ENCODE results near the gene SHISA9.

SHISA9 gene

GRCh38 chr16:13060932-13061331 is 159.5 kb downstream of the SHISA9 start:
- no peaks in the 10 kb centered on the region for H4K20me1 ChIP-seq (ENCODE audit: insufficient read depth, low read length, poor library complexity, severe bottlenecking)
- H3K36me3 ChIP-seq (ENCODE audit: insufficient read depth, low read length), result no peaks in the 10 kb centered on the region
- no peak overlapping the region for H3K9ac ChIP-seq (ENCODE audit: low read depth, low read length, poor library complexity, severe bottlenecking)
- no peak overlapping the region for H3K4me3 ChIP-seq (ENCODE audit: low read length, poor library complexity, severe bottlenecking)
- no peaks in the 10 kb centered on the region for H3K27me3 ChIP-seq (ENCODE audit: insufficient read depth, low read length, poor library complexity, severe bottlenecking)
- H3K4me2 ChIP-seq (ENCODE audit: low read depth, low read length, poor library complexity, severe bottlenecking), result no peak overlapping the region
- H3K4me1 ChIP-seq (ENCODE audit: insufficient read depth, low read length, poor library complexity, severe bottlenecking), result no peaks in the 10 kb centered on the region
- no peaks in the 10 kb centered on the region for H3K9me2 ChIP-seq (replicated peaks; ENCODE audit: low read depth, low read length)
- H3F3A ChIP-seq (ENCODE audit: low read depth), result no peaks in the 10 kb centered on the region
- no peaks in the 10 kb centered on the region for H3K9me3 ChIP-seq (ENCODE audit: insufficient read depth, low read depth, low read length)
- H2AFZ ChIP-seq (ENCODE audit: low read length), result no peak overlapping the region
- no peaks in the 10 kb centered on the region for H3K79me2 ChIP-seq (ENCODE audit: insufficient read depth, low read length)
- no peak for TF ChIP-seq CTCF (conservative IDR thresholded peaks at IDR 0.05; ENCODE audit: low read length)
- TF ChIP-seq EZH2phosphoT487 (IDR thresholded peaks at IDR 0.05; ENCODE audit: borderline replicate concordance), result no peak

GRCh38 chr16:13061691-13062090 is 160.3 kb downstream of the SHISA9 start:
- Histone ChIP-seq H3K4me3 (ENCODE audit: low read length, poor library complexity, severe bottlenecking) (no peak overlapping the region), H4K20me1 (ENCODE audit: insufficient read depth, low read length, poor library complexity, severe bottlenecking) (no peaks in the 10 kb centered on the region), H3F3A (ENCODE audit: low read depth) (no peaks in the 10 kb centered on the region), H3K79me2 (ENCODE audit: insufficient read depth, low read length) (no peaks in the 10 kb centered on the region), H2AFZ (ENCODE audit: low read length) (no peak overlapping the region), H3K4me1 (ENCODE audit: insufficient read depth, low read length, poor library complexity, severe bottlenecking) (no peaks in the 10 kb centered on the region), H3K36me3 (ENCODE audit: insufficient read depth, low read length) (no peaks in the 10 kb centered on the region), H3K4me2 (ENCODE audit: low read depth, low read length, poor library complexity, severe bottlenecking) (no peak overlapping the region), H3K9me3 (ENCODE audit: insufficient read depth, low read depth, low read length) (no peaks in the 10 kb centered on the region), H3K9me2 (replicated peaks; ENCODE audit: low read depth, low read length) (no peaks in the 10 kb centered on the region), H3K9ac (ENCODE audit: low read depth, low read length, poor library complexity, severe bottlenecking) (no peak overlapping the region), H3K27me3 (ENCODE audit: insufficient read depth, low read length, poor library complexity, severe bottlenecking) (no peaks in the 10 kb centered on the region)
- TF ChIP-seq EZH2phosphoT487 (IDR thresholded peaks at IDR 0.05; ENCODE audit: borderline replicate concordance) (no peak), CTCF (conservative IDR thresholded peaks at IDR 0.05; ENCODE audit: low read length) (no peak)

- H2AFZ ChIP-seq (ENCODE audit: low read length), result no peak overlapping the region
- H3K4me3 ChIP-seq (ENCODE audit: low read length, poor library complexity, severe bottlenecking), result no peak overlapping the region
- no peak overlapping the region for H3K9ac ChIP-seq (ENCODE audit: low read depth, low read length, poor library complexity, severe bottlenecking)
- no peaks in the 10 kb centered on the region for H3K9me2 ChIP-seq (replicated peaks; ENCODE audit: low read depth, low read length)
- H3K79me2 ChIP-seq (ENCODE audit: insufficient read depth, low read length), result no peaks in the 10 kb centered on the region
- no peaks in the 10 kb centered on the region for H4K20me1 ChIP-seq (ENCODE audit: insufficient read depth, low read length, poor library complexity, severe bottlenecking)
- H3K9me3 ChIP-seq (ENCODE audit: insufficient read depth, low read depth, low read length), result no peaks in the 10 kb centered on the region
- no peaks in the 10 kb centered on the region for H3K27me3 ChIP-seq (ENCODE audit: insufficient read depth, low read length, poor library complexity, severe bottlenecking)
- H3K36me3 ChIP-seq (ENCODE audit: insufficient read depth, low read length), result no peaks in the 10 kb centered on the region
- no peak overlapping the region for H3K4me2 ChIP-seq (ENCODE audit: low read depth, low read length, poor library complexity, severe bottlenecking)
- no peaks in the 10 kb centered on the region for H3K4me1 ChIP-seq (ENCODE audit: insufficient read depth, low read length, poor library complexity, severe bottlenecking)
- TF ChIP-seq CTCF (conservative IDR thresholded peaks at IDR 0.05; ENCODE audit: low read length), result no peak
- no peak for TF ChIP-seq EZH2phosphoT487 (IDR thresholded peaks at IDR 0.05; ENCODE audit: borderline replicate concordance)
- H3F3A ChIP-seq (ENCODE audit: low read depth), result no peaks in the 10 kb centered on the region
Measured at GRCh38 chr16:13062219-13062618, 160.8 kb downstream of the SHISA9 start.

All from Loucy (cell line).